HTERT RPE-1 (cell line): ENCODE results near the gene CCR1.
"Not testable (repeated sequence)": the region's sequence is repeated elsewhere in the genome, so short reads cannot be mapped to it uniquely, and the experiment has no call there.

ENCODE experiments used
- in situ Hi-C: fragments of 300-500 bp; cut with MboI; formaldehyde crosslinking; loops from 4 replicates; pipeline ENCODE4 v1.14.3; 2020; ENCODE audit warnings: low sequenced_read_pairs

Gene CCR1

DNA sequence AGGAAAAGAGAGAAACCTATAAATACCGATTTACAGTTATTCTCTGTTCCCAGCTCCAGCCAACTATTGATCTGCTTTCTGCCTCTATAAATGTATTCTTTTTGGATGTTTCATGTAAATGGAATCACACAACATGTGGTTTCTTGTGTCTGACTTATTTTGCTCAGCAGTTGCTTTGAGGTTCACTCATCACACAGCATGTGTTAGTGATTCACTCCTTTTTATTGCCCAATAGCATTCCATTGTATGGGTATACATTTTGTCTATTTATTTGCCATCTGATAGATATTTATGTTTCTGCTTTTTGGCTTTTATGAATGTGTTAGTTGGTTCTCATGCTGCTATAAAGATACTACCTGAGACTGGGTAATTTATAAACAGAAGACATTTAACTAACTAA is 23.6 kb downstream of the CCR1 start:
- in situ Hi-C loops: no loop called here

GRCh38 chr3:46183330-46183729 is 24.8 kb downstream of the CCR1 start:
- in situ Hi-C loops: no loop called here

DNA sequence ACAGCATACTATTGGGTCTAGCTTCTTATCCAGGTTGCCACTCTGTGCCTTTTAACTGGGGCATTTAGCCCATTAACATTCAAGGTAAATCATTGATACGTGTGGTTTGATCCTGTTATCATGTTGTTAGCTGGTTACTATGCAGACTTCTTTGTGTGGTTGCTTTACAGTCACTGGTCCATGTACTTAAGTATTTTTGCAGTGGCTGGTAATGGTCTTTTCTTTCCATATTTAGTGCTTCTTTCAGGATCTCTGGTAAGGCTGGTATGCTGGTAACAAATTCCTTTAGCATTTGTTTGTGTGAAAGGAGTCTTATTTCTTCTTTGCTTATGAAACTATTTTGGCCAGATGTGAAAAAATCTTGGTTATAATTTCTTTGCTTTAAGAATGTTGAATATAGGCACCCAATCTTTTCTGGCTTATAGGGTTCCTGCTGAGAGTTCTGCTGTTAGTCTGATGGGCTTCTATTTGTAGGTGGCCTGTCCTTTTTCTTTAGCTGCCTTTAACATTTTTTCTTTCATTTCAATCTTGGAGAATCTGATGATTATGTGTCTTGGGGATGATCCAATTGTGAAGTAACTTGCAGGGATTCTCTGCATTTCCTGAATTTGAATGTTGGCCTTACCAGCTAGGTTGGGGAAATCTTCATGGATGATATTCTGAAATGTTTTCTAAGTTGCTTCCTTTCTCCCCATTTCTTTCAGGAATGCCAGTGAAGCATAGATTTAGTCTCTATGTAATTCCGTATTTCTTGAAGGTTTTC is 39.3 kb downstream of the CCR1 start:
- in situ Hi-C loops: no loop called here

DNA sequence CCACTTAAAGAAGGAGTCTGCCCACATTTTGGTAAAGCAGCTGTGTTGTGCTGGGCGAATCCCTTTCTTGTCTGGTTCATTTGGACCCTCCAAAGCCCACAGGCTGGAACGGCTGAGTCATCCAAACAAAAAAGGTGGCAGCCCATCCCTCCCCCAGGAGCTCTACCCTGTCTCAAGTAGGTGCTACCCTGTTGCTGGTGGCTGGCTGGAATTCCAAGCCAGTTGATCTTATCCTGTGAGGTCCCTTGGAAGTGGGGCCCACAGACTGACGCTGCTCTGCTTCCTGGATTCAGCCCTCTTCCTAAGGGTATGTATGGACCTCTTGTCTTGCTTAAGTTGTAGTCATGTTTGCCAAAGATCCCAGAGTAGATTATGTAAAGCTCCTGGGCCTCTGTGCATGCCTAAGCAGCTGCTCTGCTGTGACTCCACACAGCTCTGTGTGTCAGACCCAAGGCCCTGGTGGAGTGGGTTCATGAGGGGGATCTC is 44.5 kb downstream of the CCR1 start:
- in situ Hi-C loops: no loop called here

DNA sequence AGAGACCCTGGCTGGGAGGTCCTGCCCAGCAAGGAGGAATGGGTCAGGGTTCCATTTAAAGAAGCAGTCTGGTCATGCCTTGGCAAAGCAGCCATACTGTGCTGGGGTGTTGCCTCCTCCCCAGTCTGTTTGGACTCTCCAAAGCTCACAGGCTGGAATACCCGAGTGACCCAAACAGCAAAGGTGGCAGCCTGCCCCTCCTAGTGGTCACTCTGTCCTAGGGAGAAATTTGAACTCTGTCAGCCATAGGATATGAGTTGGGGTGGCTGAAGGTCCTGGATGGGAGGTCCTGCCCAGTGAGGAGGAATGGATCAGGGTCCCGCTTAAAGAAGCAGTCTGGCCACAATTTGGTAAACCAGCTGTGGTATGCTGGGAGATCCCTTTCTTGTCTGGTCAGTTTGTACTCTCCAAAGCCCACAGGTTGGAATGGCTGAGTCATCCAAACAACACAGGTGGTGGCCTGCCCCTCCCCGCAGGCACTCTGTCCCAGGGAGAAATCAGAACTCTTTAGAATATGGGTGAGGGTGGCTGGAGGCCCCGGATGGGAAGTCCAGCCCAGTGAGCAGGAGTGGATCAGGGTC is 45.0 kb downstream of the CCR1 start:
- in situ Hi-C loops: no loop called here

DNA sequence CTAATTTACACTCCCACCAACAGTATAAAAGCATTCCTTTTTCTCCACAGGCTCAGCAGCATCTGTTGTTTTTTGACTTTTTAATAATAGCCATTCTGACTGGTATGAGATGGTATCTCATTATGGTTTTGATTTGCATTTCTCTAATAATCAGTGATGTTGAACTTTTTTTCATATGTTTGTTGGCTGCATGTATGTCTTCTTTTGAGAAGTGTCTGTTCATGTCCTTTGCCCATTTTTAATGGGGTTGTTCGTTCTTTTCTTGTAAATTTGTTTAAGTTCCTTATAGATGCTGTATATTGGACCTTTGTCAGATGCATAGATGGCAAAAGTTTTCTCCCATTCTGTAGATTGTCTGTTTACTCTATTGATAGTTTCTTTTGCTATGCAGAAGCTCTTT is 50.4 kb downstream of the CCR1 start:
- in situ Hi-C loops: not testable (repeated sequence)

DNA sequence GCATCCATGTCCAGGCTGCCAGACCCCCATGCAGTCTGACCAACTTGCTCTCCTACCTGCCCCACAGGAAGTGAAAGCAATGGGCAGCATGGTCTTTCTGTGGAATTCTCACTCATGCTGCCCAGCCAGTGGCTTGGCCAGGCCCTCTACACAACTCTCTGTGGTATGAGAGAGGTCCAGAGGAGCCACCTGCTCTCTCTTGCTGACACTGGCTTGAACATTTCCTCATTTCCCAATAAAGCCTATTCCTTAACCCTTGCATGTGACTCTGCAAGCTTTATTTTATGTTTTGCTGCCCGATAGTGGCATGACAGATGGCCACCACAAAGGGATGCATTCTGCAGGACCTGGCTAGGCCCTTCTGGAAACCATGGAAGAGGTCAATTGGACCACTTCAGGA is 53.8 kb downstream of the CCR1 start:
- in situ Hi-C loops: no loop called here
